HepG2 (cell line): ENCODE results near the gene ARHGEF3. TPM values are rescaled to one million over a fixed set of nuclear protein-coding genes. Genes with fewer than 3 reads are reported as not detected.

Experiments
- ATAC-seq: fragments of 200-7000 bp; cut with Tn5 transposase; 3 replicates; pipeline ENCODE4 v1.9.1; 2020; ENCODE audit warnings: mild to moderate bottlenecking, moderate library complexity
- BruUV-seq: library from RNA; stranded (reverse); fragments of 400-500 nt; replicated peaks from 2 replicates; lab custom pipeline; 2021; lab: Mats Ljungman, UMichigan
- CTCF ChIA-PET: fragments of 300-600 bp; formaldehyde crosslinking; extraction: SDS; loops from one replicate; lab custom pipeline; 2021; ENCODE audit warnings: low total read pairs, inconsistent platforms, low intra/inter-chr PET ratio; lab: Yijun Ruan, JAX
- POLR2A ChIA-PET: fragments of 350-600 bp; sonication (Branson Sonifier 250); formaldehyde crosslinking; loops from one replicate; lab custom pipeline; 2020; ENCODE audit warnings: antibody characterized with exemption, inconsistent platforms; lab: Yijun Ruan, JAX
- DNase-seq: peaks from one replicate; pipeline ENCODE4 v3.0.0-alpha.2; 2015; ENCODE audit warnings: low spot score
- FAIRE-seq: peaks from 3 replicates; lab custom pipeline; 2011; peaks lifted over from hg19 to GRCh38; lab: Jason Lieb, UNC
- H2AFZ ChIP-seq: one replicate; pipeline ENCODE4 v1.6.1; 2011; ENCODE audit warnings: low read length, inconsistent platforms
- H3K27ac ChIP-seq: fragments of 300-600 bp; 3 replicates; pipeline ENCODE4 v1.8.0; 2011; ENCODE audit warnings: mixed run types, mild to moderate bottlenecking, mixed read lengths, low read length, inconsistent platforms; ENCODE audit not compliant: insufficient read depth; ENCODE audit errors: extremely low read length
- H3K27me3 ChIP-seq, 2 experiments: fragments of 200-600 bp in 1 of 2; 2 replicates in 1 of 2; 3 replicates in 1 of 2; pipeline versions ENCODE4 v1.6.0 to v1.8.0; 2011; ENCODE audit warnings: low read length in 2 of 2, mild to moderate bottlenecking in 2 of 2, moderate library complexity in 2 of 2, inconsistent platforms in 1 of 2; ENCODE audit not compliant: insufficient read depth in 2 of 2, control insufficient read depth in 1 of 2
- H3K36me3 ChIP-seq, 2 experiments: fragments of 200-600 bp in 1 of 2; replicated peaks in 1 of 2; 2 replicates in 1 of 2; 3 replicates in 1 of 2; pipeline versions ENCODE4 v1.5.1 to v1.8.0; 2011; ENCODE audit warnings: low read length in 2 of 2, inconsistent platforms in 1 of 2; ENCODE audit not compliant: insufficient read depth in 2 of 2, control insufficient read depth in 1 of 2
- H3K4me1 ChIP-seq: 2 replicates; pipeline ENCODE4 v1.5.1; 2012; ENCODE audit warnings: low read length, inconsistent platforms; ENCODE audit not compliant: insufficient read depth
- H3K4me2 ChIP-seq: 2 replicates; pipeline ENCODE4 v1.6.0; 2011; ENCODE audit warnings: low read depth, low read length, inconsistent platforms
- H3K4me3 ChIP-seq, 3 experiments: fragments of 200-600 bp in 1 of 3; sonication (generic), shearing (Covaris generic) in 1 of 3; replicated peaks in 1 of 3; 2 replicates each; pipeline ENCODE4 v1.5.1; 2011 to 2016; ENCODE audit warnings: low read length in 3 of 3, inconsistent platforms in 2 of 3, low read depth in 2 of 3, mild to moderate bottlenecking in 2 of 3, control low read depth in 1 of 3, mixed read lengths in 1 of 3; ENCODE audit not compliant: insufficient read depth in 1 of 3
- H3K79me2 ChIP-seq: one replicate; pipeline ENCODE4 v1.6.1; 2011; ENCODE audit warnings: low read length, inconsistent platforms; ENCODE audit not compliant: insufficient read depth
- H3K9ac ChIP-seq: 2 replicates; pipeline ENCODE4 v1.6.0; 2011; ENCODE audit warnings: mild to moderate bottlenecking, low read depth, low read length, inconsistent platforms; ENCODE audit not compliant: insufficient read depth
- H3K9me3 ChIP-seq: 2 replicates; pipeline ENCODE4 v1.5.1; 2012; ENCODE audit warnings: mild to moderate bottlenecking, low read length
- H4K20me1 ChIP-seq: 2 replicates; pipeline ENCODE4 v1.6.0; 2011; ENCODE audit warnings: inconsistent platforms, mild to moderate bottlenecking, low read length, moderate library complexity; ENCODE audit not compliant: insufficient read depth
- CCDC6 ChIP-seq: sonication (generic); formaldehyde crosslinking; IDR thresholded peaks from 2 replicates; pipeline ENCODE4 v1.8.1; 2022; ENCODE audit warnings: mild to moderate bottlenecking, missing genetic modification reagents, moderate library complexity
- CREM ChIP-seq, 2 experiments: sonication (generic) in 1 of 2; formaldehyde crosslinking in 1 of 2; IDR thresholded peaks; 2 replicates each; pipeline versions ENCODE4 v1.4.0 to v1.6.1; 2016 to 2020; ENCODE audit warnings: antibody characterized with exemption in 1 of 2, mild to moderate bottlenecking in 1 of 2, missing genetic modification reagents in 1 of 2
- FOXJ3 ChIP-seq: sonication (generic); formaldehyde crosslinking; IDR thresholded peaks from 2 replicates; pipeline ENCODE4 v1.4.0; 2020; ENCODE audit warnings: missing genetic modification reagents, mild to moderate bottlenecking, borderline replicate concordance
- FOXK1 ChIP-seq: sonication (generic); formaldehyde crosslinking; IDR thresholded peaks from 2 replicates; pipeline ENCODE4 v1.4.0; 2020; ENCODE audit warnings: low read depth, missing genetic modification reagents, borderline replicate concordance
- HHEX ChIP-seq: IDR thresholded peaks from 2 replicates; pipeline ENCODE4 v1.6.1; 2016; ENCODE audit warnings: control low read depth
- KDM5A ChIP-seq: fragments of 200-600 bp; sonication (generic); IDR thresholded peaks from 2 replicates; pipeline ENCODE4 v1.7.0; 2018; ENCODE audit warnings: antibody characterized with exemption, mild to moderate bottlenecking, low read length, borderline replicate concordance
- SP4 ChIP-seq: sonication (generic); formaldehyde crosslinking; IDR thresholded peaks from 2 replicates; pipeline ENCODE4 v1.8.1; 2023; ENCODE audit warnings: mild to moderate bottlenecking, missing genetic modification reagents
- TBX3 ChIP-seq: fragments of 450-650 bp; IDR thresholded peaks from 2 replicates; pipeline ENCODE4 v1.6.1; 2017; ENCODE audit warnings: antibody characterized with exemption, mild to moderate bottlenecking, inconsistent platforms, borderline replicate concordance
- ZBTB38 ChIP-seq: sonication (generic); formaldehyde crosslinking; IDR thresholded peaks from 2 replicates; pipeline ENCODE4 v1.5.1; 2020; ENCODE audit warnings: mild to moderate bottlenecking, missing genetic modification reagents
- ZFP36L1 ChIP-seq: sonication (generic); formaldehyde crosslinking; IDR thresholded peaks from 2 replicates; pipeline ENCODE4 v1.8.0; 2022; ENCODE audit warnings: mild to moderate bottlenecking, missing genetic modification reagents, moderate library complexity
- ZNF547 ChIP-seq: sonication (generic); formaldehyde crosslinking; IDR thresholded peaks from 2 replicates; pipeline ENCODE4 v1.5.1; 2020; ENCODE audit warnings: mild to moderate bottlenecking, missing genetic modification reagents
- ZNF761 ChIP-seq: sonication (generic); formaldehyde crosslinking; conservative IDR thresholded peaks from 2 replicates; pipeline ENCODE4 v1.4.0; 2020; ENCODE audit warnings: mild to moderate bottlenecking, missing genetic modification reagents
- WGBS: methylation state at CpG from one replicate; pipeline ENCODE4 v1.1.6; 2017; ENCODE audit warnings: low lambda C conversion rate; 5-methylcytosine and 5-hydroxymethylcytosine counted together
- in situ Hi-C: cut with HindIII; loops from 2 replicates; pipeline ENCODE4 v1.10.0; 2017; ENCODE audit warnings: low pct_unique_long_range_greater_than_20kb; ENCODE audit not compliant: extremely low pct_ligation_motif_present
- intact Hi-C: fragments of 100-400 bp; cut with micrococcal nuclease; formaldehyde crosslinking; loops from one replicate; pipeline ENCODE4 v1.10.0; 2022; ENCODE audit not compliant: unreplicated experiment
- polyA plus RNA-seq, 8 experiments: library from polyadenylated mRNA; depleted of rRNA in 3 of 8; stranded (reverse) in 7 of 8; unstranded in 1 of 8; fragments of >200 nt; fragmentation: Illumina TruSeq in 4 of 8; extraction: Trizol in 4 of 8; gene quantifications; 2 replicates each; pipeline versions ENCODE4 v1.2.1 to v1.2.3, GENCODE V29; 2011 to 2016; ENCODE audit warnings: low read depth in 4 of 8, missing spikeins in 1 of 8, mixed read lengths in 1 of 8; ENCODE audit not compliant: insufficient read depth in 1 of 8
- total RNA-seq, 5 experiments: library from RNA; depleted of rRNA; stranded (reverse); fragments of >200 nt; fragmentation: Illumina TruSeq; extraction: Trizol; gene quantifications; 2 replicates each; pipeline ENCODE4 v1.2.3, GENCODE V29; 2016; ENCODE audit warnings: low read depth in 1 of 5
- TF ChIP-seq, protein P1 (sequence below): sonication (generic); formaldehyde crosslinking; IDR thresholded peaks from 2 replicates; pipeline ENCODE4 v1.5.1; 2020; ENCODE audit warnings: missing genetic modification reagents, mild to moderate bottlenecking, borderline replicate concordance

ARHGEF3 gene
- total and polyA plus RNA-seq, 2 of the 13 experiments (the other 11 are each of a cell fraction or from before 2014, with no cell fraction given), result 14.8 to 23.1 TPM

DNA sequence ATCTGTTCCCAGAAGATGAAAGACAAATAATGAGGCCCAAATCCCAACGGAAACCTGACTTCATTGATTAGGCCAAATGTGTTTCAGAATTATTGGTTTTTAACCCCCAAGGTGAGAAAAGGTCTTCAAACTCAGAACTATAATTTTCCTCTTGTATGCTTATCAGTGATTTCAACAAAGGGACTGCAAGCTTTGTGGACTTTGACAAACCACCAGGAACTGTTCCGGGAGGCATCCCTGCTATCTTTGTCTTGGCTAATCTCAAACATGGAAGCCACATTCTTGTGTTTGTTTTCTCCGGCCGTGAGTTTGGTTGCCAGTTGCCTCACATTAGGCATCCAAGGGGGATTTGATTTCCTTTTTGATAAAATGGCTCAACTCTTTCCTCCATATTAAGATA lies 19.5 kb downstream of the ARHGEF3 start (continued):
- TF ChIP-seq FOXJ3 (CRISPR knock-in tag), result peak; percentile 81; the same call in 1 of the 2 replicates
- peak; percentile 88 for TF ChIP-seq CREM (IDR thresholded peaks at IDR 0.05)
- TF ChIP-seq CREM (CRISPR knock-in tag; IDR thresholded peaks at IDR 0.05), result no peak
- peak; percentile 35; the same call in 1 of the 2 replicates for TF ChIP-seq ZNF547
- TF ChIP-seq, all 625 proteins: peak for 146

DNA sequence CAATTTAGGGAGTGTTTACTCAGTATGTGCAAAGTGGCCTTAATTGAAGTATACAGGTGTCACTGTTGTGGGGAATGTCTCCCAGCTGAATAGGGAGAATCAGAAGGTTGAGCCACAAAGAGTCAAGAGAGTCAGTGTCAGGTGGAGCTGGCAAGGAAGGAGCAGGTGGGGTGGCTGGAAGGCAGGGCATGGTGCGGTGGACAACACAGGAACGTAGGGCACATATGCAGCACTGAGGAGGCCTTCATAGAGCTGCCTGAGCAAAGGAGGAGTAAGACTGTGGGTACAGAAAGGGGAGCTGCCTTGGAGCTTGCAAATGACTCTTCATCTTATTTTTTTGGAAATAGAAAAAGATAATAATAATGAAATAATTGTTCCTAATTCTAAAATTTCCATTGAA lies 20.0 kb downstream of the ARHGEF3 start:
- BruUV-seq, result no TSS peak
- H3K4me2 ChIP-seq, result peak overlapping the region; percentile 56
- H3K27me3 ChIP-seq, result no peaks in the 10 kb centered on the region
- H2AFZ ChIP-seq, result no peak overlapping the region
- intact Hi-C loops, result no loop called here
- 58% methylated on average over 2 of the region's 2 CpGs for WGBS
- peaks cover 0 to 3% of the 10 kb centered on the region in 2 experiments; a peak in 2 of 5 replicates for H3K36me3 ChIP-seq
- H4K20me1 ChIP-seq, result no peaks in the 10 kb centered on the region
- H3K9ac ChIP-seq, result peak overlapping the region; percentile 17; the same call in 1 of the 2 replicates
- CTCF ChIA-PET, result interaction anchor here (0.9 kb wide), 1 partner anchor 17 kb away, joined by 3 read pairs; no protein-coding TSS in a partner anchor
- no peaks in the 10 kb centered on the region for H3K9me3 ChIP-seq
- DNase-seq, result no peak
- H3K4me1 ChIP-seq, result peaks cover 75% of the 10 kb centered on the region
- H3K4me3 ChIP-seq, result peak overlapping the region in 1 of 3 experiments; percentile 12; a peak in 1 of 6 replicates
- peaks cover 51% of the 10 kb centered on the region for H3K79me2 ChIP-seq
- in situ Hi-C loops, result no loop called here
- H3K27ac ChIP-seq, result peak overlapping the region; percentile 65
- POLR2A ChIA-PET, result interaction anchor here (0.9 to 2.1 kb wide), 7 partner anchors 15 to 208 kb away, joined by 3 to 22 read pairs (median 7); partner anchors contain the start of gene ARHGEF3
- TF ChIP-seq SP4 (CRISPR knock-in tag), result 0 out of 2 replicates have a peak, but pooled peaks have one; percentile 12
- TF ChIP-seq CCDC6 (CRISPR knock-in tag), result 0 out of 2 replicates have a peak, but pooled peaks have one; percentile 22
- TF ChIP-seq, protein P1, sequence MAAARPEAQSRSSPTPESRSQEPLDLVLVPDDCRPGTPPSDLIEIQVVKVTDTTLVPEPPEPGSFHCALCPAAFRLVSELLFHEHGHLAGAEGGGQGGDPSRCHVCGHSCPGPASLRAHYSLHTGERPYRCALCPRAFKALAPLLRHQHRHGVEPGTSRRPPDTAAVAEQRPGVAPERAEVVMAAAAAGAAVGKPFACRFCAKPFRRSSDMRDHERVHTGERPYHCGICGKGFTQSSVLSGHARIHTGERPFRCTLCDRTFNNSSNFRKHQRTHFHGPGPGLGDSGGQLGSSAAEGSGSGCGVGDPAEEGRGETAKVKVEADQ (CRISPR knock-in tag), result peak; percentile 19; the same call in 1 of the 2 replicates
- no peak for TF ChIP-seq ZFP36L1
- TF ChIP-seq ZBTB38 (CRISPR knock-in tag), result 0 out of 2 replicates have a peak, but pooled peaks have one; percentile 25
- TF ChIP-seq TBX3, result 0 out of 2 replicates have a peak, but pooled peaks have one; percentile 15
- TF ChIP-seq FOXK1, result no peak
- 0 out of 2 replicates have a peak, but pooled peaks have one; percentile 8 for TF ChIP-seq ZNF761 (CRISPR knock-in tag)
- 0 out of 2 replicates have a peak, but pooled peaks have one; percentile 23 for TF ChIP-seq HHEX (CRISPR knock-in tag)
- no peak for TF ChIP-seq KDM5A
- no peak for FAIRE-seq
- peak; percentile 72 for ATAC-seq
